Calu3 (cell line): ENCODE measurements around the gene KPNA4. TPM values are rescaled to one million over a fixed set of nuclear protein-coding genes. Genes with fewer than 3 reads are reported as not detected.

Source experiments
- BruUV-seq: library from RNA; stranded (reverse); fragments of 400-500 nt; replicated peaks from 2 replicates; lab custom pipeline; 2021; lab: Mats Ljungman, UMichigan
- CTCF ChIA-PET: fragments of 300-600 bp; sonication (Branson Sonifier 250); formaldehyde crosslinking; loops from one replicate; lab custom pipeline; 2022; ENCODE audit warnings: antibody characterized with exemption; lab: Charles Lee
- DNase-seq: peaks from one replicate; pipeline ENCODE4 v3.0.0; 2022
- H3K27ac Mint-ChIP-seq: one replicate; pipeline ENCODE4 v1.8.0; 2022; ENCODE audit warnings: mixed read lengths; ENCODE audit not compliant: unreplicated experiment
- H3K27me3 Mint-ChIP-seq: one replicate; pipeline ENCODE4 v1.8.0; 2022; ENCODE audit warnings: mixed read lengths; ENCODE audit not compliant: unreplicated experiment
- H3K36me3 Mint-ChIP-seq: one replicate; pipeline ENCODE4 v1.8.0; 2022; ENCODE audit warnings: mild to moderate bottlenecking, moderate library complexity, mixed read lengths; ENCODE audit not compliant: insufficient read depth, unreplicated experiment
- H3K4me1 Mint-ChIP-seq: one replicate; pipeline ENCODE4 v1.8.0; 2022; ENCODE audit warnings: mild to moderate bottlenecking, low read depth, mixed read lengths; ENCODE audit not compliant: unreplicated experiment
- H3K4me3 Mint-ChIP-seq: one replicate; pipeline ENCODE4 v1.8.0; 2022; ENCODE audit warnings: mild to moderate bottlenecking, low read depth, moderate library complexity, mixed read lengths; ENCODE audit not compliant: unreplicated experiment
- H3K9me3 Mint-ChIP-seq: one replicate; pipeline ENCODE4 v1.8.0; 2022; ENCODE audit warnings: low read depth, mixed read lengths; ENCODE audit not compliant: unreplicated experiment
- CTCF ChIP-seq: fragments of 200-600 bp; IDR thresholded peaks from one replicate; pipeline ENCODE4 v1.8.0; 2022; ENCODE audit warnings: antibody characterized with exemption; ENCODE audit not compliant: unreplicated experiment
- intact Hi-C: fragments of 100-400 bp; cut with micrococcal nuclease; formaldehyde crosslinking; loops from one replicate; pipeline ENCODE4 v1.10.0; 2022; ENCODE audit not compliant: unreplicated experiment
- total RNA-seq: library from RNA; stranded (reverse); gene quantifications from 2 replicates; pipeline ENCODE4 v1.2.3, GENCODE V29; 2022

The KPNA4 gene
- total RNA-seq, 1 experiment from 2014 or later, result 117 TPM

GRCh38 chr3:160446522-160447056 is 118.8 kb downstream of the KPNA4 start:
- intact Hi-C loops, result loop anchor here (5.0 to 10.0 kb wide), 2 partner anchors 44 to 498 kb away; no protein-coding TSS in a partner anchor
- Mint-ChIP-seq H3K9me3 (peaks cover 2% of the 10 kb centered on the region), H3K36me3 (peaks cover 44% of the 10 kb centered on the region), H3K4me1 (peaks cover 45% of the 10 kb centered on the region), H3K27me3 (no peaks in the 10 kb centered on the region), H3K4me3 (no peak overlapping the region), H3K27ac (no peak overlapping the region)
- TF ChIP-seq CTCF, result no peak
- CTCF ChIA-PET, result no interaction called here
- DNase-seq, result no peak
- no TSS peak for BruUV-seq

- no peaks in the 10 kb centered on the region for H3K27me3 Mint-ChIP-seq
- no TSS peak for BruUV-seq
These were observed 119.5 kb downstream of the KPNA4 start for GRCh38 chr3:160445854-160446253.

More at GRCh38 chr3:160445854-160446253, 119.5 kb downstream of the KPNA4 start:
- intact Hi-C loops, result loop anchor here (5.0 to 10.0 kb wide), 2 partner anchors 44 to 499 kb away; no protein-coding TSS in a partner anchor
- no peak for DNase-seq
- Mint-ChIP-seq H3K36me3 (peaks cover 47% of the 10 kb centered on the region), H3K27ac (no peak overlapping the region), H3K4me3 (no peak overlapping the region), H3K4me1 (peaks cover 44% of the 10 kb centered on the region), H3K9me3 (peaks cover 2% of the 10 kb centered on the region)
- TF ChIP-seq CTCF, result no peak
- CTCF ChIA-PET, result interaction anchor here (0.7 kb wide), 1 partner anchor 47 kb away, joined by 5 read pairs; no protein-coding TSS in a partner anchor

Other genes starting within 250 kb of the KPNA4 start
- 58.0 and 61.8 TPM in 2 replicates for gene IFT80, start 166.3 kb downstream of the KPNA4 start, total RNA-seq
- 231 and 256 TPM in 2 replicates for gene SMC4, start 165.9 kb downstream of the KPNA4 start, total RNA-seq
- gene TRIM59, start 115.8 kb downstream of the KPNA4 start, total RNA-seq, result 20.8 and 22.3 TPM in 2 replicates
- 104 and 197 TPM in 2 replicates for gene ARL14, start 111.6 kb upstream of the KPNA4 start, total RNA-seq
- 18.4 and 20.7 TPM in 2 replicates for gene PPM1L, start 190.7 kb upstream of the KPNA4 start, total RNA-seq